NCI-H1048 (cell line): ENCODE results near the gene AP3D1.

ENCODE experiments used
- DNase-seq: peaks from one replicate; lab custom pipeline; 2025; lab: John Stamatoyannopoulos, UW

The AP3D1 gene

GRCh38 chr19:2127758-2128157 is 23.6 kb downstream of the AP3D1 start:
- no peak for DNase-seq

GRCh38 chr19:2126879-2127518 is 24.4 kb downstream of the AP3D1 start:
- DNase-seq = no peak

DNA sequence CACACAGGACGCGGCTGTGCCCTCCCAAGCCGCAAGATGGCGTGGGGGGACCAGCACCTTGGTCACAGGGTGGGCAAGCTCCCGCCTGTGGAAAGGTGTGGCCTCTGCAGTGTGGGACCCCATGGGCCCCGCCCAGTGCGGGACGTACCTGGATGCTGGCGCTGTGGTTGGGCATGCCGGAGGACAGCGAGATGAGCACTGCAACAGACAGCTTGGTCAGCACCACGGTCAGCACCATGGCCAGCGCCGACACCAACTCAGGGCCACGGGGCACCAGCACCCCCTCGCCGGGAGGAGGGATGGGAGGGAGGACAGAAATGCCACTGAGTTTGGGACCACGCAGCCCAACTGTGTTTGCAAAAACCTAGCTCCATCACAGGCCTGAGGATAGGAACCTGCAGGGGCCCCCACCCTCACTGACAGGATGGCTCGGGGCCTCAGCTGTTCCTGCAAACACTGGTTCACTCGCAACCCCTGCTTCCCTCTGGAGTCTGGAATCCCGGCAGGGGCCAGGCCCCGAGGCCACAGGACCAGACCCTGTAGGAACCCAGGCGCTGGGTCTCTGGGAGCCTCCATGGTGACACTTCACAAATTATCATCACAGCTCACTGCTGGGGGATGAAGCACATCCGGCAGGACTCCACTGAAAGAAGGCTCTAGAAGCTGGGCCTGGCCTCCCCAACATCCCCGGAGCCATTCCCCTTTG is 27.5 kb downstream of the AP3D1 start:
- DNase-seq = no peak

DNA sequence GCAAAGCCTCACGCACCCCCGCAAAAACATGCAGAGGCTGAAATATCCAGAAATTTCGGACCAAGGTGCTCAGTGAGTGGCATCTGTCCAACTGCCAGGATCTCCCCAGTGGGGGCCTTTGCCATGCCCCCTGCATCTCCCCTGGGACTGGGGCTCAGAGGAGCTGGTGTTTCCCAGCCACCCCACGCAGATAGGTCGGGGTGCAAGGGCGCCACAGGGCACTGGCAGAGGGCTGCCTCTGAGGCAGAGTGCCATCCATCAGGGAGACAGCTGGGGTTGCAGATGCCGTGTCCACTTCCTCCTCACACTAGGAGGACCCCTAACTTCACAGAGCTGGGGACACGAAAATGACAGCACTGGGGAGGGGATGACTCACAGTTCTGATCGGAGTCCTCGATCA is 28.4 kb downstream of the AP3D1 start:
- DNase-seq = no peak

GRCh38 chr19:2122251-2122650 is 29.1 kb downstream of the AP3D1 start:
- no peak for DNase-seq

- DNase-seq = no peak
These were observed 29.8 kb downstream of the AP3D1 start for GRCh38 chr19:2121416-2122051.

GRCh38 chr19:2120821-2121220 is 30.5 kb downstream of the AP3D1 start:
- DNase-seq = no peak

GRCh38 chr19:2119921-2120785 is 31.2 kb downstream of the AP3D1 start:
- no peak for DNase-seq

- DNase-seq = no peak
These were observed 32.9 kb downstream of the AP3D1 start for GRCh38 chr19:2118438-2118837.

GRCh38 chr19:2117215-2117960 is 34.0 kb downstream of the AP3D1 start:
- no peak for DNase-seq

DNA sequence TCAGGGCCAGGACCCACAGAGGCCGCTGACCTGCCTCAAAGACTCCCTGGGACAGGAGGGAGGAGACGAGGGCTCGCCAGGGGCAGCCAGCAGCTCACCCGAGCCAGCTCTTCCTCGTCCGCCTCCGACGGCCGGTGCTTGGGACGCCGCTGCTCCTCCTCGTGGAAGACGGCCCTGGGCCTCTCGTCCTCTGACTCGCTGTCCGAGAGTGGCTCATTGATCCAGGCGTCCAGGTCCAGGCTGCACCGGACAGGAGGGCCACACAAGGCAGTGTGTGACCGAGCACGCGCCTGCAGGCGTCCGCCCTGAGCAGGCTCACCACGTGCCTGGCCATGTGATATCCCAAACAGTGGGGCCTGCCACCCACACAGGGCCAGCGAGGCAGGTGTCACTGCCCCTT is 34.9 kb downstream of the AP3D1 start:
- no peak for DNase-seq

DNA sequence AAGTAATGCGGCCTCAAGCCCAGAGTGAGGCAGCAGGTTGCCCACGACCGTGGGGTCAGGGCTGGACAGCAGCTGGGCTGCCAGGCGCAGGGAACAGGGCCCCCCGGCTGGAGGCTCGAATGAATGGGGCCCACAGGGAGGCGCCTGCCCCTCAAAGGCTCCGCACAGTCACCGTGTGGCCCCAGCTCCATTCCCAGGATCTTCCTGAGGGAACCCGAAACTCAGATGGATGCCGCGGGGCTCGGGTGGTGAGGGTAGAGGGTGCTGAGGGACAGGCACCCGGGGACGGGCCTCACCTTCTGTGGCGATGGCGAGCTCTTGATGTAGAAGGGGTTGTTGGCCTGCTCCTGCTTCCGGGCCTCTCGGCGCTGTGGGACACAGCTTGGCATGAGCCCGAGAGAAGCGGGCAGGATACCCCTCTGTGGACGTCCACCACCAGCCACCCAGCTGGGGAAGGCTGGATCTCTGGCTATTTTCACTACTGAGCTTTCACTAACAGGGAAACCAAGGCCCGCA is 35.4 kb downstream of the AP3D1 start:
- DNase-seq = no peak

- no peak for DNase-seq
These were observed 36.0 kb downstream of the AP3D1 start for GRCh38 chr19:2115324-2115723.

GRCh38 chr19:2114821-2115220 is 36.5 kb downstream of the AP3D1 start:
- DNase-seq = no peak

DNA sequence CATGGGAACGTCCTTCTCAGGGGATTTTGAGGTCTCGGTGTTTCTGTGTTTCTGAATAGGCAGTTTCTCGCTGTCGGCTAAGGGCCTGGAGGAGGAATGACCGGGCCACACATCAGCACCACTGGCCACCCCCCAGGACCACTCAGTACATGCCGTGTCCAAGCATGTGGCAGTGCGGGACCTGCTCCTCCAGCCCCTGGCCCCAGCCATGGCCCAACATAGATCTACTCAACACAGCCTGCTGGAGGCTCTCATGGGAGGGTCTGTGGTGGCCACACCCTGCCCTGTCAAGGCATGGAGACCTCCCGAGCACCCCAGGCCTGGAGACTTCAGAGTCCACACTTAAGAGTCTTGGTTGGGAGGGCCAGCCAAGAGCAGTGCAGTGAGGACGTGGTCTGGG is 37.1 kb downstream of the AP3D1 start:
- no peak for DNase-seq

- no peak for DNase-seq
These were observed 37.7 kb downstream of the AP3D1 start for GRCh38 chr19:2113439-2114211.

DNA sequence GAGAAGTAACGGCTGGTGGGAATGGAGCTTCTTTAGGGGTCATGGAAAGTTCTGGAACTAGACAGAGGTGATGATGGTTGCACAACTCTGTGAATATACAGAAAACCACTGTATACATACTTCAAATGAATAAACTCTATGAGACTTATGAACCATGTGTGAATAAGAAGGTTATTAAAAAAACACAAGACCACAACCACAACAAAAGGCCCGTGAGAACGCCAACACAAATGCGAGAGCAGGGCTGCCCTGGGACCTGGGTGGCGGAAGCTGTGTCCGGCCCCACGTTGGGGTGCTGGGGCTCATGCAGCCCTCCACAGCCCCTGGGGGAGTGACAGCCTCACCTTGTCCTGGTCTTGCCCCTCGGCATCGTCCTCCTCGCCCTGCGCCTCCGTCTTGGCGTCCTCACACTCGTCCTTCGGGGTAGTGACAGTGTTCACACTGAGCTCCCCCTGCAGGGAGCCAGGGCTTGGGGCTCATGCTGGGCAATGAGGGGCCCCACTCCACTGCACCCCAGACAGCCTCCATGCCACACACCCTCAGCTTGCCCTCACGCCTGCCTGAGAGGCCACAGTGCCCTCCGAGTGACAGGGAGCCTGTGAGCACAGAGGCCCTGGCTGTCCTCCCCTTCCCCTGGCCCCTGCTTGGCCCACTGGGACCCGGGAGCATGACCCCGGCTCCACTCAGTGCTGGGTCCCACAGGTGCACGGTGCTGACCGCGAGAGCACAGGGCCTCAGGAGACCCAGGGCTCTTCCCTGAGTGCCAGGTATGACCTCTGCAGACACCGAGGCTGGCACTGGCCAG is 38.6 kb downstream of the AP3D1 start:
- DNase-seq = no peak

- DNase-seq = no peak
These were observed 39.5 kb downstream of the AP3D1 start for GRCh38 chr19:2111886-2112285.

GRCh38 chr19:2111425-2111824 is 39.9 kb downstream of the AP3D1 start:
- no peak for DNase-seq

DNA sequence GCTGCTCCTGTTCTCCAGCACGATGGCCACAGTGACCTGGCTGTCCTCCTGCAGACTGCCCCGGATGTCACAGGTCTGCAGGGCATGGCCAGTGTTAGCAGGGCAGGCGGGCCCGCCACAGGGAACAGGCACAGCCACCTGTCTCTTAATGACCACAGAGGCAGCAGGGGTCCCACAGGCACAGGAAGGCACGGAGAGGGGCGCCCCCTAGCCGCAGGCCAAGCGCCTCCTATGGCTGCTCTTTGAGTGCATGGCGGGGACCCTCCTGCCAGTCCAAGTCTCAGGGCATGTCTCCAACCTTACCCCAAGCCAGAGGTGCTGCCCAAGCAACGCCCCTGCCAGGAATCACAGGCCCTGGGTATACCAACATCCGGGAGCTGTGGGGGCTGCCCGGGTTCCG is 40.5 kb downstream of the AP3D1 start:
- no peak for DNase-seq
